ENCODE measurements around the gene MED25. TPM values are rescaled to one million over a fixed set of nuclear protein-coding genes. Genes with fewer than 3 reads are reported as not detected.
"Not testable (repeated sequence)": the region's sequence is repeated elsewhere in the genome, so short reads cannot be mapped to it uniquely, and the experiment has no call there.

Gene MED25
- total and polyA plus RNA-seq, 4 donors = 42.6 to 75.2 (median 48.1) TPM

DNA sequence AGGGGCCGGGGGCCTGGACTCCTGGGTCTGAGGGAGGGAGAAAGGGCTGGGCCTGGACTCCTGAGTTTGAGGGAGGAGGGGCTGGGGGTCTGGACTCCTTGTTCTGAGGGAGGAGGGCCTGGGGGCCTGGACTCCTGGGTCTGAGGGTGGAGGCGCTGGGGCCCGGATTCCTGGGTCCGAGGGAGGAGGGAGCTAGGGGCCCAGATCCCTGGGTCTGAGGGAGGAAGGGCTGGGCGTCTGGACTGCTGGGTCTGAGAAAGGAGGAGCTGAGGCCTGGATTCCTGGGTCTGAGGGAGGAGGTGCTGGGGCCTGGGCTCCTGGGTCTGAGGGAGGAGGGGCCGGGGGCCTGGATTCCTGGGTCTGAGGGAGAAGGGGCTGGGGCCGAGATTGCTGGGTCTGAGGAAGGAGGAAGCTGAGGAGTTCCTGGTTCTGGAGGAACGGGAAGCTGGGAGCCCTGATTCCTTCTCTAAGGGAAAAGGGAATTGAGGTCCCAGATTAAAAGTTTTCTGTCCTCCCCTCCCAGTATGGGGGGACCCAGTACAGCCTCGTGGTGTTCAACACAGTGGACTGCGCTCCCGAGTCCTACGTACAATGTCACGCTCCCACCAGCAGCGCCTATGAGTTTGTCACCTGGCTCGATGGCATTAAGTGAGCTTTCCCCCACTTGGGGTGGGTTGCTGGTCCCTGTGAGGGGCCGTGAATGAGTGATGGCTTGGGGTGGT is 721 bp downstream of the MED25 start:
- Histone ChIP-seq H3K27me3 (ENCODE audit: control insufficient read depth in 3 of 3, insufficient read depth in 3 of 3, low read length in 2 of 3) (no peaks in the 10 kb centered on the region), H3K4me1 (ENCODE audit: control insufficient read depth in 5 of 5, insufficient read depth in 5 of 5, low read length in 5 of 5) (peaks cover 0 to 9% (median 4%) of the 10 kb centered on the region in 5 donors), H3K4me3 (peak overlapping the region; percentile 81), H3K27ac (ENCODE audit: low read depth in 1 of 2, low read length in 1 of 2) (peak overlapping the region; percentile 74 to 95), H3K9me3 (ENCODE audit: control insufficient read depth in 4 of 4, insufficient read depth in 3 of 4, low read length in 3 of 4) (no peaks in the 10 kb centered on the region), H3K36me3 (ENCODE audit: control insufficient read depth in 4 of 4, insufficient read depth in 4 of 4, low read length in 4 of 4) (peaks cover 0 to 14% (median 9%) of the 10 kb centered on the region in 4 donors), H3K9ac (ENCODE audit: insufficient read depth in 1 of 2, low read length in 2 of 2) (peak overlapping the region; percentile 97 to 98)
- ATAC-seq (ENCODE audit: insufficient read depth, low FRiP score) = no peak
- WGBS, 2 donors = 26 to 38% methylated on average over 16 of the region's 16 CpGs
- DNase-seq = peak in 1 of 3 donors; percentile 37
- TF ChIP-seq, protein P1, sequence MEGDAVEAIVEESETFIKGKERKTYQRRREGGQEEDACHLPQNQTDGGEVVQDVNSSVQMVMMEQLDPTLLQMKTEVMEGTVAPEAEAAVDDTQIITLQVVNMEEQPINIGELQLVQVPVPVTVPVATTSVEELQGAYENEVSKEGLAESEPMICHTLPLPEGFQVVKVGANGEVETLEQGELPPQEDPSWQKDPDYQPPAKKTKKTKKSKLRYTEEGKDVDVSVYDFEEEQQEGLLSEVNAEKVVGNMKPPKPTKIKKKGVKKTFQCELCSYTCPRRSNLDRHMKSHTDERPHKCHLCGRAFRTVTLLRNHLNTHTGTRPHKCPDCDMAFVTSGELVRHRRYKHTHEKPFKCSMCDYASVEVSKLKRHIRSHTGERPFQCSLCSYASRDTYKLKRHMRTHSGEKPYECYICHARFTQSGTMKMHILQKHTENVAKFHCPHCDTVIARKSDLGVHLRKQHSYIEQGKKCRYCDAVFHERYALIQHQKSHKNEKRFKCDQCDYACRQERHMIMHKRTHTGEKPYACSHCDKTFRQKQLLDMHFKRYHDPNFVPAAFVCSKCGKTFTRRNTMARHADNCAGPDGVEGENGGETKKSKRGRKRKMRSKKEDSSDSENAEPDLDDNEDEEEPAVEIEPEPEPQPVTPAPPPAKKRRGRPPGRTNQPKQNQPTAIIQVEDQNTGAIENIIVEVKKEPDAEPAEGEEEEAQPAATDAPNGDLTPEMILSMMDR (IDR thresholded peaks at IDR 0.05; ENCODE audit: control extremely low read depth, extremely low read depth) = no peak

- H3K4me1 ChIP-seq (ENCODE audit: control insufficient read depth in 5 of 5, insufficient read depth in 5 of 5, low read length in 5 of 5); H3K4me3 ChIP-seq; H3K9me3 ChIP-seq (ENCODE audit: control insufficient read depth in 4 of 4, insufficient read depth in 3 of 4, low read length in 3 of 4); DNase-seq; H3K27me3 ChIP-seq (ENCODE audit: control insufficient read depth in 3 of 3, insufficient read depth in 3 of 3, low read length in 2 of 3); ATAC-seq (ENCODE audit: insufficient read depth, low FRiP score): not testable (repeated sequence)
- H3K27ac ChIP-seq (ENCODE audit: low read depth in 1 of 2, low read length in 1 of 2) = peak overlapping the region; percentile 45 to 95
- H3K36me3 ChIP-seq (ENCODE audit: control insufficient read depth in 4 of 4, insufficient read depth in 4 of 4, low read length in 4 of 4) = peaks cover 0 to 17% (median 10%) of the 10 kb centered on the region in 4 donors
- peak overlapping the region; percentile 97 to 98 for H3K9ac ChIP-seq (ENCODE audit: insufficient read depth in 1 of 2, low read length in 2 of 2)
- WGBS, 2 donors = 75 to 89% methylated on average over 7 of the region's 7 CpGs
Observed at GRCh38 chr19:49819452-49820115, 1.5 kb downstream of the MED25 start.

GRCh38 chr19:49820125-49820524 is 2.0 kb downstream of the MED25 start:
- Histone ChIP-seq H3K36me3 (ENCODE audit: control insufficient read depth in 4 of 4, insufficient read depth in 4 of 4, low read length in 4 of 4) (peaks cover 0 to 17% (median 10%) of the 10 kb centered on the region in 4 donors), H3K27me3 (ENCODE audit: control insufficient read depth in 3 of 3, insufficient read depth in 3 of 3, low read length in 2 of 3) (no peaks in the 10 kb centered on the region), H3K4me1 (ENCODE audit: control insufficient read depth in 5 of 5, insufficient read depth in 5 of 5, low read length in 5 of 5) (peaks cover 0 to 9% (median 4%) of the 10 kb centered on the region in 5 donors), H3K27ac (ENCODE audit: low read depth in 1 of 2, low read length in 1 of 2) (peak overlapping the region; percentile 45 to 79), H3K9ac (ENCODE audit: insufficient read depth in 1 of 2, low read length in 2 of 2) (no peak overlapping the region), H3K4me3 (no peak overlapping the region), H3K9me3 (ENCODE audit: control insufficient read depth in 4 of 4, insufficient read depth in 3 of 4, low read length in 3 of 4) (no peaks in the 10 kb centered on the region)
- 68 to 82% methylated on average over 10 of the region's 10 CpGs for WGBS, 2 donors
- TF ChIP-seq, protein P1 (IDR thresholded peaks at IDR 0.05; ENCODE audit: control extremely low read depth, extremely low read depth) = no peak
- no peak for DNase-seq
- ATAC-seq (ENCODE audit: insufficient read depth, low FRiP score) = no peak

GRCh38 chr19:49823472-49823871 is 5.4 kb downstream of the MED25 start:
- DNase-seq (no peak), ATAC-seq (ENCODE audit: insufficient read depth, low FRiP score) (no peak)
- Histone ChIP-seq H3K9ac (ENCODE audit: insufficient read depth in 1 of 2, low read length in 2 of 2) (no peak overlapping the region), H3K9me3 (ENCODE audit: control insufficient read depth in 4 of 4, insufficient read depth in 3 of 4, low read length in 3 of 4) (no peaks in the 10 kb centered on the region), H3K4me3 (no peak overlapping the region), H3K27me3 (ENCODE audit: control insufficient read depth in 3 of 3, insufficient read depth in 3 of 3, low read length in 2 of 3) (no peaks in the 10 kb centered on the region), H3K27ac (ENCODE audit: low read depth in 1 of 2, low read length in 1 of 2) (no peak overlapping the region), H3K36me3 (ENCODE audit: control insufficient read depth in 4 of 4, insufficient read depth in 4 of 4, low read length in 4 of 4) (peaks cover 0 to 26% (median 10%) of the 10 kb centered on the region in 4 donors), H3K4me1 (ENCODE audit: control insufficient read depth in 5 of 5, insufficient read depth in 5 of 5, low read length in 5 of 5) (peaks cover 0 to 9% (median 4%) of the 10 kb centered on the region in 5 donors)
- WGBS, 2 donors = 91 to 94% methylated on average over 12 of the region's 12 CpGs
- TF ChIP-seq, protein P1 (IDR thresholded peaks at IDR 0.05; ENCODE audit: control extremely low read depth, extremely low read depth) = no peak
